Neuron (in vitro differentiated cells): ENCODE results near the gene WDR5B.

ENCODE experiments used
- H2AFZ ChIP-seq: one replicate; pipeline ENCODE4 v1.6.1; 2013; ENCODE audit warnings: low read depth, mild to moderate bottlenecking, inconsistent platforms, low read length, moderate library complexity
- H3K27me3 ChIP-seq: one replicate; pipeline ENCODE4 v1.6.1; 2013; ENCODE audit warnings: low read length; ENCODE audit not compliant: insufficient read depth
- H3K36me3 ChIP-seq: one replicate; pipeline ENCODE4 v1.6.1; 2013; ENCODE audit warnings: low read length; ENCODE audit not compliant: insufficient read depth
- H3K4me1 ChIP-seq: one replicate; pipeline ENCODE4 v1.6.1; 2013; ENCODE audit warnings: low read length; ENCODE audit not compliant: insufficient read depth
- H3K4me3 ChIP-seq: 2 replicates; pipeline ENCODE4 v1.5.1; 2013; ENCODE audit warnings: mild to moderate bottlenecking, low read length, moderate library complexity
- H3K9me3 ChIP-seq: one replicate; pipeline ENCODE4 v1.6.1; 2013; ENCODE audit warnings: low read length

Gene WDR5B

GRCh38 chr3:122430371-122430770 lies 14.5 kb upstream of the WDR5B start:
- no peak overlapping the region for H3K4me3 ChIP-seq
- H2AFZ ChIP-seq: no peak overlapping the region
- H3K4me1 ChIP-seq: no peaks in the 10 kb centered on the region
- no peaks in the 10 kb centered on the region for H3K27me3 ChIP-seq
- H3K9me3 ChIP-seq: no peaks in the 10 kb centered on the region
- H3K36me3 ChIP-seq: peaks cover 76% of the 10 kb centered on the region

DNA sequence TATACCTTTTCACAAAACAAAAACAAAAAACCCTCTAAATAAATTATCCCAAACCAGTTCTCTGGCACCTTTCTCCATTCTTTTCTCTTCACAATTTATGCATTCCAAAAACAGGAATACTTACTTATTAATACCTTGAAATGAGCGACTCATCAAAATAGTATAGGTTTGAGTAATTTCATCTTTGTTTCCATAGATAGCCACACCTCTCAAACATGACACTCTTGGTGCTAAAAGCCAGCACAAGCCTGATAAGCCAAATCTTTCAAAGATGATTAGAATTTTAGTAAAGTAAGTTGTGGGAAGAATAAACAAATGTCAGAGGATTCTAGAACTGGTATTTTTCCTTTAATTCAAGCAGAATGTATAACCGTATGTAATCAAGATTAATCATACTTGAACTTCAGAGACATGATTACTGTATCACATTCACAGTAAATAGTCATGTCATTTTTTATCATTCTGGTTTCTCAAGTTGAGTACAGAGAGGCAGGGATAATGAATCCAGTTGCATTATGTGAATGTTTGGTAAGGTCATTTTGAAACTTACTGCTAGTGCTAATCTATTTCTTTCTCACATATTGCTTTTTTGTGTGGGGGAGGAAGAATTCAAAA lies 12.1 kb upstream of the WDR5B start:
- no peaks in the 10 kb centered on the region for H3K27me3 ChIP-seq
- no peaks in the 10 kb centered on the region for H3K4me1 ChIP-seq
- H3K36me3 ChIP-seq: peaks cover 70% of the 10 kb centered on the region
- no peak overlapping the region for H3K4me3 ChIP-seq
- no peak overlapping the region for H2AFZ ChIP-seq
- H3K9me3 ChIP-seq: no peaks in the 10 kb centered on the region

DNA sequence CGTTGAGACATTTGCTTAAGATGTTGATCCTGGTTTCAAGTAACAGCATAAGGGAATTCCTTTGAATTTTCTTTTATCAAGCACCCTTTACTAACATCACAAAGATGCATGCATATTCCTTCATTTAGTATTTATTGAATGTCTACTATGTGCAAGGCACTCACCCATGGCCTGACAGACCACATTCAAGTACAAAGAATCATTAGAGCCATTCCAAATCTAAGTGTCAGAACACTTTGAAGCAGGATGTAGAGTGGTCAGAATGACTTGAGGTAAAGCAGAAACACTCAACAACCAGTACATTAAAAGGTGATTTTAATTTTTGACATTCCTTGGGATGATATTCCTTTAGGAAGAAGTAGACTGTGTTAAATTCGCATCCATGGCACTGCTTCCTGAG lies 6.0 kb upstream of the WDR5B start:
- H3K4me3 ChIP-seq: no peak overlapping the region
- H3K9me3 ChIP-seq: no peaks in the 10 kb centered on the region
- H3K4me1 ChIP-seq: peaks cover 5% of the 10 kb centered on the region
- H3K36me3 ChIP-seq: peaks cover 50% of the 10 kb centered on the region
- H2AFZ ChIP-seq: no peak overlapping the region
- no peaks in the 10 kb centered on the region for H3K27me3 ChIP-seq

- Histone ChIP-seq H2AFZ (no peak overlapping the region), H3K27me3 (no peaks in the 10 kb centered on the region), H3K36me3 (peaks cover 43% of the 10 kb centered on the region), H3K4me1 (peaks cover 7% of the 10 kb centered on the region), H3K4me3 (no peak overlapping the region), H3K9me3 (no peaks in the 10 kb centered on the region)
Measured at GRCh38 chr3:122421101-122421500, 5.2 kb upstream of the WDR5B start.

DNA sequence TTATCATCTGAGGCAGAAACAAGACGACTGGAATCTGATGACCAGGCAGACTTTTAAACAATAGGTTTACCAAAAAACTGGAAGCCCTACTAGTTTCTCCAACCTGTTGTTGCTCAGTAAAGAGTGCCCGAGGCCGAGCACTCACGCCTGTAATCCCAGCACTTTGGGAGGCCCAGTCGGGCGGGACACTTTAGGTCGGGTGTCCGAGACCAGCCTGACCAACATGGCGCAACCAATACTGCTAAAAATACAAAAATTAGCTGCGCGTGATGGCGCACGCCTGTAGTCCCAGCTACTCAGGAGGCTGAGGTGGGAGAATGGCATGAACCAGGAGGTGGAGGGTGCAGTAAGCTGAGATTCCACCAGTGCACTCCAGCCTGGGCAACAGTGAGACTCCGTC lies 1.1 kb upstream of the WDR5B start:
- Histone ChIP-seq H3K27me3 (no peaks in the 10 kb centered on the region), H3K4me1 (peaks cover 18% of the 10 kb centered on the region), H3K9me3 (no peaks in the 10 kb centered on the region), H3K36me3 (peaks cover 13% of the 10 kb centered on the region), H2AFZ (no peak overlapping the region), H3K4me3 (peak overlapping the region; percentile 70)

GRCh38 chr3:122415104-122415744 lies 638 bp downstream of the WDR5B start:
- H3K9me3 ChIP-seq: no peaks in the 10 kb centered on the region
- H3K4me3 ChIP-seq: peak overlapping the region; percentile 70
- H3K27me3 ChIP-seq: no peaks in the 10 kb centered on the region
- H3K36me3 ChIP-seq: peaks cover 5% of the 10 kb centered on the region
- peak overlapping the region; percentile 39 for H2AFZ ChIP-seq
- peaks cover 18% of the 10 kb centered on the region for H3K4me1 ChIP-seq

GRCh38 chr3:122414391-122414790 lies 1.5 kb downstream of the WDR5B start:
- Histone ChIP-seq H3K9me3 (no peaks in the 10 kb centered on the region), H3K27me3 (no peaks in the 10 kb centered on the region), H3K4me3 (no peak overlapping the region), H3K4me1 (peaks cover 18% of the 10 kb centered on the region), H2AFZ (no peak overlapping the region), H3K36me3 (peaks cover 3% of the 10 kb centered on the region)

- peaks cover 8% of the 10 kb centered on the region for H3K36me3 ChIP-seq
- peaks cover 11% of the 10 kb centered on the region for H3K4me1 ChIP-seq
- no peak overlapping the region for H3K4me3 ChIP-seq
- no peak overlapping the region for H2AFZ ChIP-seq
- no peaks in the 10 kb centered on the region for H3K27me3 ChIP-seq
- no peaks in the 10 kb centered on the region for H3K9me3 ChIP-seq
Measured at GRCh38 chr3:122410639-122411038, 5.2 kb downstream of the WDR5B start.

DNA sequence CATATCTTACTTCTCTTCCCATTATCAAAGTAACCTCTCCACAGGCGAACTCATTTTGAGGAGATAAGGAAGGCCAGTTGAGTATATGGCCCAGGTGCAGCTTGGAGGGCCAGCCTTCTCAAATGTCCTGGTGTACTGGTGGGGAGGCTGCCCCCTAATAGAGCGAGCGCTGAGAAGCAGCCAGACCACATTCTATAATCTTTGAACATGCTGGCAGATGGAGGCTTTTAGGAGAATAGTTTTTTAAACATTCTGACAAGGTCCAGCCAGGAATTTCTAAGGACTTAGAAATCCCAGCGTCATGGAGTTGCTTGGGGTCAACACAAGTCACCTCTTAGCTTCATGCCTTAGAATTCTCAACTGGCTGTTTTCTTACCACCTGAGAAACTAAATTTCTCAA lies 5.8 kb downstream of the WDR5B start:
- Histone ChIP-seq H3K4me1 (peaks cover 8% of the 10 kb centered on the region), H3K9me3 (no peaks in the 10 kb centered on the region), H3K36me3 (peaks cover 8% of the 10 kb centered on the region), H2AFZ (no peak overlapping the region), H3K27me3 (no peaks in the 10 kb centered on the region), H3K4me3 (no peak overlapping the region)

DNA sequence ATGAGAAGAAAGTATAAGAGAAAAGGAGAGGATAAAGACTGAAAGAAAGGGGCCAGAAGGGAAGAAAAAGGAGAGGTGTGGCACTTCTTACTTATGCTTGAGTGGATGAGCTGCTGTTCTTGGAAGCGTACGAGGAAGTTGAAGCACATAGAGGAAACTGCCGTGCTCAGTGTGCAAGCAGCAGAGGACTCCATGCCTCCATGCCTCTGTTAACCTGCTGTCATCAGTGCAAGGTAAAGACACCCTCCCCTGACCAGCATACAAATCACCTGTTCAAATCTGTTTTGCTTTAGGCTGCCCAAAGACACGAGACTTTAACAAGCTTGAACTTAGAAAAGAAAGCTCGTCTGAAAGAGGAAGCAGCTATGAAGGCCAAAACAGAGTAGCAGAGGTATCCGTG lies 6.4 kb downstream of the WDR5B start:
- Histone ChIP-seq H3K27me3 (no peaks in the 10 kb centered on the region), H3K4me3 (no peak overlapping the region), H3K36me3 (peaks cover 8% of the 10 kb centered on the region), H3K9me3 (no peaks in the 10 kb centered on the region), H3K4me1 (peaks cover 2% of the 10 kb centered on the region), H2AFZ (no peak overlapping the region)

DNA sequence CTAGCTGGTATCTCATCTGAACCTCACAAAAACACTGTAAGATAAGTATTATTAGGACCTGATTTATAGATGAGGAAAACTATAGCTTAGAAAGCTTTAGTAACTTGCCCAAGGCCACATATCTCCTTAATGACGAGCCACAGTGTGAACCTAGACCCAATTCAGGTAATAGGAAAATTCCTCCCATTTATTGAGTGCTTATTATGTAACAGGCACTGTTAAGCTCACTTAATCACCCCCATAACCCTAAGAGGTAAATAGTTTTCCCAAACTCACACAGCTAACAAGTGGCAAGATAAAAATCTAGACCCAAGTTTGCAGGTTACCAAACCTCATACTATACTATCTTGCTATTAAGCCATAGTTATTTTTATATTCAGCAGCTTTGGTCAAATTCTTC lies 7.9 kb downstream of the WDR5B start:
- Histone ChIP-seq H3K4me1 (no peaks in the 10 kb centered on the region), H2AFZ (no peak overlapping the region), H3K36me3 (peaks cover 8% of the 10 kb centered on the region), H3K4me3 (no peak overlapping the region), H3K9me3 (no peaks in the 10 kb centered on the region), H3K27me3 (no peaks in the 10 kb centered on the region)

- Histone ChIP-seq H3K4me3 (no peak overlapping the region), H3K9me3 (no peaks in the 10 kb centered on the region), H3K4me1 (no peaks in the 10 kb centered on the region), H3K27me3 (no peaks in the 10 kb centered on the region), H3K36me3 (peaks cover 5% of the 10 kb centered on the region), H2AFZ (no peak overlapping the region)
Measured at GRCh38 chr3:122406198-122406597, 9.7 kb downstream of the WDR5B start.

- Histone ChIP-seq H3K9me3 (no peaks in the 10 kb centered on the region), H3K4me3 (no peak overlapping the region)
Measured at GRCh38 chr3:122405015-122405414, 10.8 kb downstream of the WDR5B start.

GRCh38 chr3:122403489-122403888 lies 12.4 kb downstream of the WDR5B start:
- no peak overlapping the region for H2AFZ ChIP-seq
- no peaks in the 10 kb centered on the region for H3K27me3 ChIP-seq
- no peak overlapping the region for H3K4me3 ChIP-seq
- H3K4me1 ChIP-seq: no peaks in the 10 kb centered on the region
- peaks cover 5% of the 10 kb centered on the region for H3K36me3 ChIP-seq
- H3K9me3 ChIP-seq: no peaks in the 10 kb centered on the region

More at GRCh38 chr3:122405015-122405414, 10.8 kb downstream of the WDR5B start:
- peaks cover 5% of the 10 kb centered on the region for H3K36me3 ChIP-seq
- H2AFZ ChIP-seq: no peak overlapping the region
- no peaks in the 10 kb centered on the region for H3K4me1 ChIP-seq
- no peaks in the 10 kb centered on the region for H3K27me3 ChIP-seq
